Measurements from ENCODE around the gene MAPK8.

MAPK8 gene

DNA sequence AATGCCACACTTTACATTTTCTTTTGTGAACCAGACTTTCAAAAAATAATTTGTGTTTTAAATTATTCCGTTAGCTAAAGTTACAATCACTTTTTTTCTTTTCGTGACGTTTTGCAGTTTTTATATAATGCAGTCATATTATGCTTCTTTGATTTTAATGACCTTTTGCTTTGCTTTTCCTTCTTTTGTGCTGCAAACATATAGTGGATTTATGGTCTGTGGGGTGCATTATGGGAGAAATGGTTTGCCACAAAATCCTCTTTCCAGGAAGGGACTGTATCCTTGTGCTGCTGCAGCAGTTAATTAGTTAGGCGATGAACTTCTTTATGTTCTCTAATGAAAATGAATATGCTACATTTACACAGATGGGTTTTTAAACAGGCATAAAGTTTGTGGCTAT is 117.4 kb downstream of the MAPK8 start:
- no peak for DNase-seq

DNA sequence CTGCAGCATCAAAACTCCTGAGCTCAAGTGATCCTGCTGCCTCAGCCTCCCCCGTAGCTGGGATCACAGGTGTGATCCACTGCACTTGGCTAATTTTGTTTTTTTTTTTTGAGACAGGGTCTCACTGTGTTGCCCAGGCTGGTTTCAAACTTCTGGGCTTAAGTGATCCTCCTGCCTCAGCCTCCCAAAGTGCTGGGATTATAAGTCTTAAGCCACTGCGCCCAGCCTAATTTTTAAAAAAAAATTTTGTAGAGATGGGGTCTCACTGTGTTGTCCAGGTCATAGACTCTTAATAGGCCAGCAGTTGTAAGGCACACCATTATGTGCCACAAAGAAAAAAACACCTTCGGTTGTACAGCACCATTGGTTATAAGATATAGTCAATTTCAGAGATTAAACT is 122.4 kb downstream of the MAPK8 start:
- no peak for DNase-seq

DNA sequence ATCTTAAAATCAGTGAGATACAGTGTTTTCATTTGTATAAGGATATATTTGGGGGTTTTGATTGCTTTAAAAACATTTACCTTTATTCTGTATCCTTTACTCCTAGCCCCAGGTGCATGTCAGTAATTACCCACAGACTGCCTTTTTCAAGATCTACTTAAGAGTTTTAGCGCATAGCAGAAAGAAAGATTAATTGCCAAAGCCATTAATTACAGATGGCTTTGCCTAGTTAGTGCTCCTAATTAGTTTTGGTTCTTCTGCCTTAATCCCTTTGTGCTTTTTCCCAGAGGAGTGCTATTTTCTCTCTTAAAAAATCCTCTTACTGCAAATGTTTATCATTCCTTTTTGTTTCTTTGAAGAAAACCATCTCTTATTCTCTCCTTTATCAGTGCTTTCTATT is 122.8 kb downstream of the MAPK8 start:
- DNase-seq = no peak

DNA sequence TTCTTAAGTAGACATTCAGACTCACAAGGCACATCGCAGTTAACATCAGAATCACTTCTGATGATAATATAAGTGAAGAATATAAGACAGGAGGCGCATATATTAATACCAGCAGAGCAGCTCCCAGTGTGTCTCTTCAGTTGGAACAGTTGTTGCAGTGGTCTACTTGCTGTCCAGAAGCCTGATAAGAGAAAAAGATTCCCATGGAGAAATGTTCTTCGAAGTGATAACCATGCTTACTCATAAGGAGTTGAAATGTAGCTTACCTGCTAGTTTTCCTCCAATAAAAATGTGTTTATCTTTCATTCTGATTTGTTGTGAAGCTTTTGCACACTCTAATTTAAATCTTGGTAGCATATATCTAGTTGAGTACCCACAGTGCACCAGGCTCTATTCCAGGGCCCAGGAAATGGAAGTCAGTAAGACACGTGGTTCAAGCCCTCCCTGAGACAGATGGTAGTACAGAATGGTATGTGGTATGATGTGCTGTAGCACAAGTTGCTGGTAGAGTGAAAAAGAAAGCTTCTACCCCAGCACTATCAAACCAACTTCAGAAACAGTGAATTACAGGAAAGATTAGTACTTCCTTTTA is 124.0 kb downstream of the MAPK8 start:
- no peak for DNase-seq

DNA sequence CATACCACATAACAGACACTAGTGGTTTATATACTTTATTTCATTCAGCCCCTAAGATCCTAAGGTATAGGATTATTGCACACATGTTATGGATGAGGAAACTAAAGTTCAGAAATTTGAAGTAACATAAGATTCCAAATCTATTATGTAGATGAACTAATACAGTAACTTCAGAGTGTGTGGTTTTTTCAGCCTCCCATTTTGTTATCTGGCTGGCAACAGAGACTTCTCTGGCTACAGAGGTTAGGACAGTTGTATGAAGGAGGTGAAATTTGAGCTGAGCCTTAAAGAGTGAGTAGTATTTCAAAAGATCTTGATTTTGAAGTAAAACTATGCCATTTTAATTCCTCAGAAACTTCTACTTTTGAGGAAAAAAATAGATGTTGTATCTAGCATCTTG is 125.4 kb downstream of the MAPK8 start:
- no peak for DNase-seq

GRCh38 chr10:48437546-48437945 is 131.1 kb downstream of the MAPK8 start:
- DNase-seq = no peak

- DNase-seq = no peak
Observed at GRCh38 chr10:48439031-48439430, 132.6 kb downstream of the MAPK8 start.

DNA sequence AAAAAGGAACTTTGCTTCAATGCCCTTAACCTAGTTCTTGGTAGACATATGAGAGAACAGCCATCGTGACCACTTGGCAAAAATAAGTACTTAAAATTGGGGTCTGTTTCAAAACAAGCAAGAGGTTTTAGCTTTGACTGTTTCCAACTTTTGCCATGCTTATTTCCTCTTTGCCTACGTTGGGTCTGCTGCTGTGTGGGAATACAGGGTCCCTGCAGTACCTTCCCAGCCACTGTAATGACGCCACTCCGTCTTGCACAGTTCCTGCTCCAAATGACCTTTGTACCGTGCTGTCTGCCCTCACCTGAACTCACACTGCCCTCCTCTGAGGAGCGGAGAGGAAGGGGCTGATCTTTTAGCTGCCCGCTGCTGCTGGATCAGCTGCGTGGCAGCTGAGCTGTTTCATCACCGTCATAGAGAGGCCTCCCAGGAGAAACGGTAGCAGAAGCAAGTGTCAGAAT is 133.1 kb downstream of the MAPK8 start:
- no peak for DNase-seq

- DNase-seq = no peak
Observed at GRCh38 chr10:48440771-48441170, 134.3 kb downstream of the MAPK8 start.

DNA sequence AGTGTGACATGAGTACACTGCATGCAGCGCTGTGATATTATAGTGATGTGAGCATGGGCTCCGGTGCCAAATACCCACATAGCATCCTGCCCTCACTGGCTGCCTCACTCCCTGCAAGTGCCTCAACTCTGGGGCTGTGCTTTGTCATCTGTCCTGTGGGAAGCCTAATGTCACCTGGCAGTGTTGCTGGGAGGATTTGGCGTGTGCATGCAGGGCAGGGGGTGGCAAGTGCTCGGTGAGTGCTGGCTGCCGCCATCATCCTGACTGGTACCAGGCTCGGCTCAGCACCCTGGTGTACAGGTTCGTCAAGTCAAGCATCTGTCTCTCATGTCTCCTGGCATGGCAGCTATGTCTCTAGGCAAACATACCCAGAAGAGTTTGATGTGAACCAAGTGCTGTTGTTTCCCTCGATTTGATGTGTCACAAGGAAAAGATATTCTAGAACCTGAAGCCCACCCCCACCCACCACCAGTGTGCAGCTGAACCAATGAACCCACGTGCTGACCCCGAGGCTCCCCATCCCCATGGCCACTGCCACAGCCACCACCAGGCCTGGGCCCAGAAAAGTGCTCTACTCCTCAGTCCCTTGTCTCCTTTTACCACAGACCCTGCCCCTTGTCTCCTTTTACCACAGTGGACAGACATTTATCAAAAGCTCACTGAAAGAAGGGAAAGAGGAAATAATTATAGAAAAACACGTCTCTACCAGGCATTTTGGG is 135.8 kb downstream of the MAPK8 start:
- no peak for DNase-seq

DNA sequence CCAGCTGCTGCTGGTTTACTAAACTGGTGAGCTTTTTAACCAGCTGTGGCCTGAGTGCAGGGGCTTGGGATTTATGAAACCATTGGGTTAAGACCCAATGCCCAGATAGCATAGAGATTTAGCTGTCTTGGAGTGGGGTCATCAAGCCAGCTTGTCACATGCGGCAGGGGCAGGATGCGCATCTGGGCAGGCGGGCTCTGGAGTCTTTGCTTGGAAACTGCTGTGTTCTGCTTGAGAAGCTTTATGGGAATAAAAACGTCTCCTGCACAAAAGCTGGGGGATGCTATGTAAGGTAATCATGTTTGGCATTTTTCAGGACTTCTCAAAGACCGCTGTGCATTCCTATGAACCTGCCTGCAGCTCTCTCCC is 136.3 kb downstream of the MAPK8 start:
- DNase-seq = no peak

- no peak for DNase-seq
Observed at GRCh38 chr10:48444266-48444665, 137.8 kb downstream of the MAPK8 start.

- no peak for DNase-seq
Observed at GRCh38 chr10:48444861-48445841, 138.7 kb downstream of the MAPK8 start.

DNA sequence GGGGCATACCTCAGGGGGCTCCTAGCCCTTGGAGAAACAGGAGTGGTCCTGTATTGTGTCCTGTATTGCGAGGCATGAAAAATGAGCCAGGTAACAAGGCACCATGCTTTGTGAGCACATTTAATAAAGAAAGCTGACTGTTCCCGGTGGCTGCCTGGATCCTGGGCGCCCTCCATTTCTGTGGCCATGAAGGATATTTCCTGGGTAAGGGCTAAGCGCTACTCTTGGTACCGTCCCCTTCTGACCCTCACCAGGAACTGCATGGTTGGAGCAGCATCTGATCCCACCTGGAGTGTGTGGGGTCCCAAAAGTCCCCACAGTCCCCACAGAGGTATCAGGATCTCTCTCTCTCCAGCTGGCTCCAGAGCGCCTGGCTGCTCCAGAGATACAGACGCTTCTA is 139.5 kb downstream of the MAPK8 start:
- DNase-seq = no peak

DNA sequence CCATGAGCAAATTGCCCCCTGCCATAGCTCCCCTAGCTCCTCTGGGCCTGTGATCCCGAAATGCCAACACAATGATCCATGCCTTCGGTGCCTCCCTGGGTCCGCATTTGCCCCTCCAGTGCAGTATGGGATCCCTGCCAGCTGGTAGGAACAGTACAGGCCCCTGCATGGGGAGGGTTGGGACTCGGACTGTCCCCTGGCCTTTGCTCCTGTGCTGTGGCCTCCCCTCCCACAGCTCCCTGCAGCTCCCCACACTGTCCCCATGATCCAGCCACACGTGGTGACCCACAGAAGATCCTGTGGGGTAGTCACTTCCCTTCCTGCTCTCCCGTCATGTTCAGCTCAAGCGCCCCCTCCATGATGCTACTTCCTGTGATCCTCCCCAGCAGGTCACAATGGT is 140.3 kb downstream of the MAPK8 start:
- DNase-seq = no peak

DNA sequence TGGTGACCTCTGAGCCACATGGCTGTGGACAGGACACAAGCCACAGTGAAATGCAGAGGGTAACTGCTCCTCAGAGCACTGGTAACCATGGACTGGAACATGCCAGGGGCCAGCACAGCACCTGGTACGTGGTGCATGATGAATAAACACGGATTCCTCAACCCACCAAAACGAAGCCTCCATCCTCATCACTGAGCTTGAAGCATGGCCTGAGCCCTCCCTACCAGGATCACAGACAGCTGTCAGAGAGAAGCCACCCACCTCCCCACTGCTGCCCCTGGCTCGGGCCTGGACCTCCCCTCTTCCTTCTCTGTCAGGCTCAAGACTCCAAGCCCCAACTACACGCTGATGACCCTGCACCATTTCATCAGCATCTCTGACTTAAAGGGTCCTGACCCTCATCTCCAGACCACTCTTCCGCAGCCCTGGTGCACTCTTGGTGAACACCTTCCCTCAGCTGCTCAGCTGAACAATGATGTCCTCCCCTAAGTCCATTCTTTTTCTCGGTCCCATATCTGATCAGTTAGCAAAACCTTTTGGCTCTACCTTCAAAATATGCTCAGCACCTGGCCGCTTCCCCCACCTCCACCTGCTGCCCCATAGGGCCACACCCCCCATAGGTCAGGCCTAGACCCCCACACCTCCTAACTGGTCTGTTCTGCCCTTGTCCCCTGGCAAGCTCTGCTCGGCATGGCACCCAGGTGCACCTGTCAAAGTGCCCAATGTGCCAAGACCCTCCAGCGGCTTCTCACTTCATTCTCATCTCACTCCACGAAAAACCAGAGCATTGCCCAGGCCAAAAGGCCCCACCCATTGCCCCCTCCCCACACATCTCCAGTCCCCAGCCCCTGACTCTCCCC is 141.1 kb downstream of the MAPK8 start:
- DNase-seq = no peak

DNA sequence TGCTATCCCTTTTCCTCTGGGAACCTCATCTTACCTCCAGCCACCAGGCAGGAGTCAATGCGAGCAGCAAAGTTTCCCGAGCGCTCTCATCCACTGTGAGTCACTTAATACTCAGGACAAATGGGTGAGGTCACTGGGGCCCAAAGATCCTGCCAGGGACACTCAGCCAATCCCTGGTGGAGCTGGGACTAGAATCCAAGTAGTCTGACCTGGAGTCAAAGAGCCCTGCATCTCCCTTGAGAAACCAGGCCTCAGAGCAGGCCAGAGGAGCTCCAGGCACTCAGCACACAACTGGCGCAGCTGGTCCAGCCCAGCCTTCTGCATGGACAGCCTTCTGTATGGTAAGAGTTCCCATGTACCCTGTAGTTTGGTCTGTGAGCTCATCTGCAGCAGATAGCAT is 142.3 kb downstream of the MAPK8 start:
- no peak for DNase-seq

DNA sequence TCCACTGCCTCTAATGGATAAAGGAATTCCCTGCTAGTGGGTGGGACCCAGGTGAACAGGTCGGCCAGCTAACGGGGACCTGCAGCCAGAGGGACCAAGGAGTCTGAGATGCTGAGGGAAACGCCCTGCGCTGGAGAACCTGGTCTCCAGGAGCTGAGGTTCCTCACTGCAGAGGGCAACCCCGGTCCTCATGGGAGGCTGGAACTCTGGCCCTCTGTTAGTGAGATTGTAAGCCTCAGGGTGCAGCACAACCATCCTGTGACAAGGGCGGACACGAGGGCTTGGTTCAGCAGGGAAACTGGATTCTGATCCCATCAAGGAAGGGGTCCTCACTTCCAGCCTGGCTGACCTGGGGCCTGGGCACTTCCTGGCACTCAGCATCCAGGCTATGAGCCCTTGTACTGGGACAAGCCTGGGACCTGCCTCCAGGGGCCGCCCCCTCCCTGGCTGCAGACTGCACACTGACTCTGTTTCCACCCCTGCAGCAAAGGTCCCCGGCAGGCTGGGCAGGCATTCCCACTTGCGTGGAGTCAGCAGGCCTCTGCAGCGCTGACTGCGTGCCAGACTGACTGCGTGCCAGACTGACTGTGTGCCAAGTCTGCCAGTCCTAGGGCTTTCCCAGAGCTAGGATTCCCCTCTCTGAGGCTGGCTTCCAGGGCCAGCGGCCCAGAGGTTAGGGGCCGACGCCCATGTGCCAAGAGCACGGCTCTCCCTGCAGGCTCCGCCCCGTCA is 143.2 kb downstream of the MAPK8 start:
- no peak for DNase-seq

- DNase-seq = no peak
Observed at GRCh38 chr10:48450233-48450740, 143.8 kb downstream of the MAPK8 start.

DNA sequence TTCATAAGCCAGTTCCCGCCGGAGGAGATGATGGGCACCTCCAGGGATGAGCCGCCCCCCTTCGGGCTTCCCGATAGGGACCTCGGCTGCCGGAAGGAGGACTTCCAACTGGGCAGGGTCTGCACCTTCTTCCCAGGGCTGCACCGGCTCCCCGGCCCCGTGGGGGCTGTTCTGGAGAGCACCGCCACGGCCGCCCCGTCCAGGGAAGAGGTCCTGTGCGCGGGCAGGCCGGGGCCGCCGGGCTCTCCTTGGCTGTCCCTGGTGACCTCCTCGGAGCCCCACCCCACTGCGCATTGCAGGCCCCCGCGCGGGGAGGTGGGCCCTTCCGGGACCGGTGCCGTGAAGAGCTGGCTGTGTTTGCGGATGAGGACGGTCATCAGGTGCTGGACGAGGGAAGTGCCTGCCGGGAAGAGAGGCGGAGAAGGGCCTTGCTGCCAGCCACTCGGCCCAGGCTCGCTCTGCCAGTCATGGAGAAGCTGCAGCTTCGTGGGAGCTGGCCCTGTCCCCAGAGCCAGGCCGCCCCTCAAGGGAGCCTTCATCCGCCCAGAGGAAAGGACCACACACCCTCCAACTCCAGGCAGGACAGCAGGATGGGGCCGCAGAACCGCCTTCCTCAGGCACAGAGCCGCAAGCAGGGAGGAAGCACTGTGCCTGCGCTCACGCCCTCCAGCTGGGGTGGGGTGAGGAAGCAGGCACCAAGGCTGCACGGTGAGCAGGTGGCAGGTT is 144.4 kb downstream of the MAPK8 start:
- no peak for DNase-seq

Measured in NCI-H187 (cell line).